Gastrocnemius medialis (tissue), 4 donors: ENCODE measurements around the gene RANBP2. TPM values are rescaled to one million over a fixed set of nuclear protein-coding genes. Genes with fewer than 3 reads are reported as not detected.

Experiments
- ATAC-seq, 2 donors: fragments of 150-250 bp; one replicate each; pipeline ENCODE4 v1.9.1; 2016
- DNase-seq, 2 donors: peaks; one replicate each; pipeline ENCODE4 v3.0.0-alpha.2; 2019
- H3K27ac ChIP-seq, 4 donors: fragments of 200-600 bp; sonication (generic); 1 replicate in 1 of 4; 2 replicates in 3 of 4; pipeline ENCODE4 v1.5.1; 2016 to 2018; ENCODE audit warnings: mild to moderate bottlenecking in 2 of 4, moderate library complexity in 1 of 4
- H3K27me3 ChIP-seq, 3 donors: fragments of 200-600 bp; sonication (generic) in 2 of 3; 1 replicate in 1 of 3; 2 replicates in 2 of 3; pipeline versions ENCODE4 v1.5.1 to v1.6.0; 2016 to 2019; ENCODE audit warnings: mild to moderate bottlenecking in 1 of 3, moderate library complexity in 1 of 3
- H3K36me3 ChIP-seq, 2 donors: fragments of 200-600 bp; sonication (generic) in 1 of 2; one replicate each; pipeline ENCODE4 v1.5.1; 2017 to 2018
- H3K4me1 ChIP-seq, 2 donors: fragments of 200-600 bp; sonication (generic) in 1 of 2; one replicate each; pipeline ENCODE4 v1.5.1; 2016 to 2017; ENCODE audit warnings: mild to moderate bottlenecking in 2 of 2
- H3K4me3 ChIP-seq, 4 donors: fragments of 200-600 bp; sonication (generic) in 3 of 4; 1 replicate in 1 of 4; 2 replicates in 3 of 4; pipeline ENCODE4 v1.5.1; 2016 to 2019; ENCODE audit warnings: mild to moderate bottlenecking in 2 of 4
- H3K9me3 ChIP-seq, 3 donors: fragments of 200-600 bp; sonication (generic) in 2 of 3; 1 replicate in 1 of 3; 2 replicates in 2 of 3; pipeline ENCODE4 v1.5.1; 2016 to 2019
- POLR2A ChIP-seq, 2 donors: fragments of 450-650 bp; IDR thresholded peaks; one replicate each; pipeline ENCODE4 v1.6.1; 2017; ENCODE audit warnings: antibody characterized with exemption in 2 of 2, mild to moderate bottlenecking in 2 of 2, moderate library complexity in 2 of 2
- in situ Hi-C, 4 donors: fragments of 200-750 bp; cut with MboI; loops; one replicate each; pipeline versions ENCODE4 v1.15.0 to v1.8.0; 2017; ENCODE audit warnings: low sequenced_read_pairs in 4 of 4
- intact Hi-C: fragments of 100-400 bp; cut with DNase I; formaldehyde crosslinking; loops from one replicate; pipeline ENCODE4 v1.15.1; 2023; ENCODE audit warnings: low total_unique reads
- total RNA-seq, 4 donors: library from RNA; depleted of rRNA; stranded (reverse); fragments of >200 nt; gene quantifications; one replicate each; pipeline versions ENCODE4 v1.1.0 to v1.2.3, GENCODE V29; 2016
- TF ChIP-seq, protein P1 (sequence below), 5 experiments: fragments of 450-650 bp in 3 of 5; fragments of 200-600 bp in 2 of 5; sonication (generic) in 2 of 5; IDR thresholded peaks in 4 of 5; conservative IDR thresholded peaks in 1 of 5; 1 replicate in 4 of 5; 2 replicates in 1 of 5; pipeline ENCODE4 v1.5.1; 2016 to 2019; ENCODE audit warnings: antibody characterized with exemption in 5 of 5, mild to moderate bottlenecking in 3 of 5, moderate library complexity in 3 of 5

Gene RANBP2
- total RNA-seq, 4 donors from 2014 or later, result 66.6 to 82.0 (median 76.7) TPM

DNA sequence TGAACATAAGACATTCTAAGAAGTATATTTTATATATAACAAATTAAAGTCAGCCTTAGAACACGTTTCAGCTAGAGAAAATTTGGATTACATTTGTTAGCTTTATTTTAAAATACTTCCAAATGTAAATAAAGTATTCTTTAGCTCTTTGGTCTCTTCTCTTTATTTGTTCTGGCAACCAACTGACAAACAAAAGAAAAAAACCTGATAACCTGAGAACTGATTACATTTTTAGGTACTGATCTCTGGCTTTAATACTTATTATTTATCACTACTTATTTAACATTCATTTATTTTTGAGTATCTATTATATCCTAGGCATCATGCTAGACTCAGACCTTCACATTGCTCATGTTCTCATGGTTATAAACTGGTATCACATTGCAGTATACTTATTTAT, 85.8 kb downstream of the RANBP2 start:
- Histone ChIP-seq H3K36me3 (peaks cover 0 to 4% of the 10 kb centered on the region in 2 donors), H3K9me3 (peaks cover 0 to 6% (median 3%) of the 10 kb centered on the region in 3 donors), H3K27me3 (no peaks in the 10 kb centered on the region), H3K4me1 (no peaks in the 10 kb centered on the region), H3K4me3 (no peak overlapping the region), H3K27ac (no peak overlapping the region)
- ATAC-seq (no peak), DNase-seq (no peak)
- in situ Hi-C loops, result no loop called here
- intact Hi-C loops, result no loop called here
- TF ChIP-seq, protein P1, sequence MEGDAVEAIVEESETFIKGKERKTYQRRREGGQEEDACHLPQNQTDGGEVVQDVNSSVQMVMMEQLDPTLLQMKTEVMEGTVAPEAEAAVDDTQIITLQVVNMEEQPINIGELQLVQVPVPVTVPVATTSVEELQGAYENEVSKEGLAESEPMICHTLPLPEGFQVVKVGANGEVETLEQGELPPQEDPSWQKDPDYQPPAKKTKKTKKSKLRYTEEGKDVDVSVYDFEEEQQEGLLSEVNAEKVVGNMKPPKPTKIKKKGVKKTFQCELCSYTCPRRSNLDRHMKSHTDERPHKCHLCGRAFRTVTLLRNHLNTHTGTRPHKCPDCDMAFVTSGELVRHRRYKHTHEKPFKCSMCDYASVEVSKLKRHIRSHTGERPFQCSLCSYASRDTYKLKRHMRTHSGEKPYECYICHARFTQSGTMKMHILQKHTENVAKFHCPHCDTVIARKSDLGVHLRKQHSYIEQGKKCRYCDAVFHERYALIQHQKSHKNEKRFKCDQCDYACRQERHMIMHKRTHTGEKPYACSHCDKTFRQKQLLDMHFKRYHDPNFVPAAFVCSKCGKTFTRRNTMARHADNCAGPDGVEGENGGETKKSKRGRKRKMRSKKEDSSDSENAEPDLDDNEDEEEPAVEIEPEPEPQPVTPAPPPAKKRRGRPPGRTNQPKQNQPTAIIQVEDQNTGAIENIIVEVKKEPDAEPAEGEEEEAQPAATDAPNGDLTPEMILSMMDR (IDR thresholded peaks at IDR 0.05 in 4 of 5, conservative IDR thresholded peaks at IDR 0.05 in 1 of 5), result no peak
- TF ChIP-seq POLR2A (IDR thresholded peaks at IDR 0.05), result no peak

DNA sequence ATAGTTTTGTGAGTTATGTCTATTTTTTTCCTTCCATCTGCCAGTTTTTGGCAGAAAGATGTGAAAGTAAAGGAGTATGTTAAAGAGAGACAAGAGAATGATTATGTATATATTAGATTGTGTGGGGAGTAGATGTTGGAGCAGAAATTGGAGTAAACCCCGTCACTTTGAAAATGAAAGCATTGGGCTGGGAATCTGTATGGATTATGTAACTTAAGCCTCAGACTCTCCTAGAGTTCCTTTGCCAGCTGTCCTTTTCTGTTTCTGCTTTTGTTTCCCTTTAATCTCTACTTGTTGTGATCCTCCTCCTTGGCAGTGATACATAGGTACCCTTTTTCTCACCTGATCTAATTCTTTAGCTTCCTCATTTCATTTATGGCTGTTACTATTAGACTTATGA, 86.5 kb downstream of the RANBP2 start:
- no peaks in the 10 kb centered on the region for H3K27me3 ChIP-seq
- no peak for TF ChIP-seq POLR2A (IDR thresholded peaks at IDR 0.05)
- TF ChIP-seq, protein P1 (IDR thresholded peaks at IDR 0.05 in 4 of 5, conservative IDR thresholded peaks at IDR 0.05 in 1 of 5), result no peak
- peaks cover 0 to 6% (median 3%) of the 10 kb centered on the region in 3 donors for H3K9me3 ChIP-seq
- ATAC-seq (no peak), DNase-seq (no peak)
- peaks cover 0 to 4% of the 10 kb centered on the region in 2 donors for H3K36me3 ChIP-seq
- H3K4me3 ChIP-seq, result no peak overlapping the region
- no peaks in the 10 kb centered on the region for H3K4me1 ChIP-seq
- no peak overlapping the region for H3K27ac ChIP-seq
- intact Hi-C loops, result no loop called here
- in situ Hi-C loops, result no loop called here

DNA sequence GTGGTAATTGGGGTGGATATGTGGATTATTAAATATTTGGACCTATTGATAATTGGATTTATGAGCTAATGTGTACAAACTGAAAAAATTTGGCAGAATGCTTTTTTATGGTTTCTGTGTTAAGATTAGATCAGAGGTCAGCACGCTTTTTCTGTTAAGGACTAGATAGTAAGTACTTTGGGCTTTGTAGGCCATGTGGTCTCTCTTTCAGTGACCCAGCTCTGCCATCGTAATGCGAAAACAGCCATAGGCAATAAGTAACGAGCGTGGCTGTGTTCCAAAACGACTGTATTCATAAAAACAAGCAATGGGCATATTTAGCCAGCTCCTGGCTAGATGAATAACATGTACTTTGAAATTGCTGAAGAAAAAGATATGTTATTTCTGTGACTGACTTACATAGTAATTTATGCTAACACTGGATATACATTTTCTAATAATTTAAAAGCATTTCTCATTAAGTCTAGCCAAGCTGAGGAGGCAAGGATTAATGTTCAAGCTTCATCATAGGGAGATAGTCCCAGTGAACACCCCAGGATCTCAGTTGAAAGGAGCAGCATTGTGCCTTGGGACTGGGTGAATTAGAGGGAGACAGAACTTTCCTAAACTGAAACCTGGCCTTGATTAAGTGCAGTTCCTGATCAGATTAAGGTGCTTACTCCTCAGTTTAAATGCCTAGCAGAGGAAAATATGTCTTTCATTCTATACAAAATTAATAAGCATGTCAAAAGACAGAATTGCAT, 87.3 kb downstream of the RANBP2 start:
- in situ Hi-C loops, result no loop called here
- Histone ChIP-seq H3K9me3 (peaks cover 0 to 6% (median 3%) of the 10 kb centered on the region in 3 donors), H3K27ac (no peak overlapping the region), H3K36me3 (peaks cover 0 to 4% of the 10 kb centered on the region in 2 donors), H3K4me3 (no peak overlapping the region), H3K4me1 (no peaks in the 10 kb centered on the region), H3K27me3 (no peaks in the 10 kb centered on the region)
- no peak for TF ChIP-seq POLR2A (IDR thresholded peaks at IDR 0.05)
- TF ChIP-seq, protein P1 (IDR thresholded peaks at IDR 0.05 in 4 of 5, conservative IDR thresholded peaks at IDR 0.05 in 1 of 5), result no peak
- intact Hi-C loops, result no loop called here
- ATAC-seq, result no peak
- no peak for DNase-seq

DNA sequence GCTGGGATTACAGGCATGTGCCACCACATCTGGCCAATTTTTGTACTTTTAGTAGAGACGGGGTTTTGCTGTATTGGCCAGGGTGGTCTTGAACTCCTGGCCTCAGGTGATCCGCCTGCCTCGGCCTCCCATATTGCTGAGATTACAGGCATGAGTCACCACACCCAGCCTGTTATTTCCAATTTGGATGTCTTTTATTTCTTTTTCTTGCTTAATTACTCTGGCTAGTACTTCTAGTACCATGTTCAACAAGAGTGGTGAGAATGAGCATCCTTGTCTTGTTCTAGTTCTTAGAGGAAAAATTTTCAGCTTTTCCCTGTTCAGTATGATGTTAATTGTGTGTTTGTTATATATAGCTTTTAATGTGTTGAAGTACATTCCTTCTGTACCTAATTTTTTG, 90.7 kb downstream of the RANBP2 start:
- no peaks in the 10 kb centered on the region for H3K4me1 ChIP-seq
- no peak for DNase-seq
- no peak for ATAC-seq
- intact Hi-C loops (no loop called here), in situ Hi-C loops (no loop called here)
- no peak overlapping the region for H3K27ac ChIP-seq
- no peaks in the 10 kb centered on the region for H3K27me3 ChIP-seq
- peaks cover 0 to 4% of the 10 kb centered on the region in 2 donors for H3K36me3 ChIP-seq
- H3K9me3 ChIP-seq, result peaks cover 0 to 6% (median 3%) of the 10 kb centered on the region in 3 donors
- TF ChIP-seq, protein P1 (IDR thresholded peaks at IDR 0.05 in 4 of 5, conservative IDR thresholded peaks at IDR 0.05 in 1 of 5), result no peak
- no peak for TF ChIP-seq POLR2A (IDR thresholded peaks at IDR 0.05)
- H3K4me3 ChIP-seq, result no peak overlapping the region
